IPS DF 4.7 (cell line): Measurements from ENCODE around the gene FPR2.
"Not testable (repeated sequence)": the region's sequence is repeated elsewhere in the genome, so short reads cannot be mapped to it uniquely, and the experiment has no call there.

Experiments
- DNase-seq: peaks from one replicate; pipeline ENCODE4 v3.0.0-alpha.2; 2013; ENCODE audit warnings: low spot score; ENCODE audit errors: extremely low read depth

Gene FPR2

GRCh38 chr19:51739466-51740213 is 21.3 kb upstream of the FPR2 start:
- no peak for DNase-seq

- no peak for DNase-seq
Measured at GRCh38 chr19:51740356-51740755, 20.6 kb upstream of the FPR2 start.

GRCh38 chr19:51742789-51743188 is 18.2 kb upstream of the FPR2 start:
- no peak for DNase-seq

GRCh38 chr19:51743405-51743804 is 17.6 kb upstream of the FPR2 start:
- DNase-seq: no peak

GRCh38 chr19:51746731-51747130 is 14.2 kb upstream of the FPR2 start:
- no peak for DNase-seq

GRCh38 chr19:51749979-51750378 is 11.0 kb upstream of the FPR2 start:
- no peak for DNase-seq

DNA sequence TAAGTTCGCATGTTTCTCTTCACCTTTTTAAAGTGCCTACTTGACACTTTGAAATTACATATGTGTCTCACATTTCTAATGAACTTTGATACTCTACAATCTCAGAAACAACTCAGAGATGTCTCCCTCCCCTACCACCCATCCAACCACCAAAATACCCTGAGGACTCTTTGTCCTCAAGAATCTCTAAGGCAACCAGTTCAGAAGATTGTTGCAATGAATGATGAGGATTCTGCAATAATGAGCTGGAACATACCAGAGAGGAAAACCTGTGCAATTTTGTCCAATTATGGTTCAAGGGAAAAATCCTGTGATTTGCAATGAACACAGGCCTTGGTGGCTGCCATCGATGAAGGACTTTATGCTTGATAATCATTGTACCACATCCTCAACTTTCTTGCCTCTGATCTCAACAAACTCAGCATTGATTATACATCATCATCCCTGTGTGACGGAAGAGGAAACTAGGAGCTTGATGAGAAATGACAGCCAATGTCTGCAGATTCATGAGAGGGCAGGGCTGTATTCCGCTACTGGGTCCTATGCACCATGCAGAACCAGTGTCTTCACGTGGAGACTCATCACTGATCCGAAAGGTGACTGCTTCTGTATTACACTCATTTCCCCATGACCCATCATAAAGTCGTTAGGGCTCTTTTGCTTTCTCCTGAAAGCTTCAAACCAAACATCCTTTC is 10.4 kb upstream of the FPR2 start:
- no peak for DNase-seq

GRCh38 chr19:51751655-51752054 is 9.3 kb upstream of the FPR2 start, which contains the start of gene FPR1:
Gene FPR1, minus strand, starts transcription at chr19:51751878. Its CDS starts 4,884 bp downstream, at chr19:51746994.
- no peak for DNase-seq

GRCh38 chr19:51754109-51754508 is 6.9 kb upstream of the FPR2 start:
- no peak for DNase-seq

DNA sequence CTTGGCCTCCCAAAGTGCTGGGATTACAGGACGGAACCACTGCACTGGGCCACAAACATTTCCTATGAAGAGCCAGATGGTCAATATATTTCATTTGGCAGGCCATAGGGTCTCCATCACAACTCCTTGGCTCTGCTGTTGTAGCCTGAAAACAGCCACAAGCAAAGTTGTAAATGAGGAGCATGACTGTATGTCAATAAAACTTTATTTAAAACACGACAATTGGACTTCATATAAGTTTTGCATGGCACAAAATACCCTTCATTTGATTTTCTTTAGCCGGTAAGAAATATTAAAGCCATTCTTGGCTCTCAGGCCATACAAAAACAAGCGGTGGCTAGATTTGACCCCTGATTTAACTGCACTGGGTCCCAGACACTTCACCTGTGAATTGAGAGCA is 6.2 kb upstream of the FPR2 start:
- no peak for DNase-seq

GRCh38 chr19:51755571-51755970 is 5.4 kb upstream of the FPR2 start:
- DNase-seq: no peak

- no peak for DNase-seq
Measured at GRCh38 chr19:51761696-51762095, 716 bp downstream of the FPR2 start.

DNA sequence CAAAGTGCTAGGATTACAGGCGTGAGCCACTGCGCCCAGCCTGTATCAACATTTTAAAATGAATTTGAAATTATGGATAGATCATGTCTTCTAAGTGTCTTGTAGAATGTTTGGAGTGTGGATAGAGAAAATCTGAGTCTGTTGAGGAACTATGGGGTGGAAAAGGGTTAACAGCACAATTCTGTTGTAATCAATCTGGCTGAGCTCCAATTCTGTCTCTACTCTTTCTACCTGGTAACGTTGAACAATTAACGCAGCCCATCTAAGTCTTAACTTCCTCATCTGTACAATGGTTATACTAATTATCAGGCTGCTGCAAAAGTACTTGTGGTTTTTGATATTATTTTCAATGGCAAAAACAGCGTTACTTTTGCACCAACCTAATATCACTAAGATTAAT is 4.1 kb downstream of the FPR2 start:
- no peak for DNase-seq

- no peak for DNase-seq
Measured at GRCh38 chr19:51766461-51766860, 5.5 kb downstream of the FPR2 start.

DNA sequence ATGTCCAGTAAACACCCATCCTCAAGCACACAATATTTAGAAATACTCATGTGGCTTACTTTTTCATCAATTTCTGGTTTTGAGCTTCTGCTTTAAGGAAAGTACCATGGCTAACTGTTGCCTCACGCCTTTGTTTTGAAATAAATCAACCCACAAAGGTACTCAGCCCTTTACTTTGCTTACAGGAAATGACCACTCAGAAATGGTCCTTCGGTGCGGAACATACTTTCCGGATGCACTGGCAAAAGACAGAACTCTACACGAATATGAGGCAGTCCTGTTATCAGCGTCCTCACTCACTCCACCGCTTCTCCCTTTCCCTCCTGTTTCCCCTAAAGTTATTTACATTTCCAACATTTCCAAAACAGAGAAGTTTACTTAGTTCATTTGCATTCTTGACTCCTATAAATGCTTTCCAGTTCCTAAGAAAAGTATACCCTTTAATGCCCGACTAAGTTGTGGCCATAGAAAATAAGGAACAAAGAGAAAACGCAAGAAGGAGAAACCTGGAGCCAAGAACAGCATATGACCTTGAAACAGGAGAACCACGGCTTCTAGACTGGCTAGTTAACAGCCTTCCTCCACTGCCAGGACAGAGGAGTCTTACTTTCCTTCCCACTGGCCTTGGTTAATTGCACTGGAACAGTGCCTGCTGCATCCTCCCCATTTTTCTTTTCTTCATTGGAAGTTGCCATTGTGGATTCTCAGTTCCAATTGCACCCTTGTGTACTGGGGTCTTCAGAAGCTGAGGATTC is 10.6 kb downstream of the FPR2 start:
- DNase-seq: no peak

DNA sequence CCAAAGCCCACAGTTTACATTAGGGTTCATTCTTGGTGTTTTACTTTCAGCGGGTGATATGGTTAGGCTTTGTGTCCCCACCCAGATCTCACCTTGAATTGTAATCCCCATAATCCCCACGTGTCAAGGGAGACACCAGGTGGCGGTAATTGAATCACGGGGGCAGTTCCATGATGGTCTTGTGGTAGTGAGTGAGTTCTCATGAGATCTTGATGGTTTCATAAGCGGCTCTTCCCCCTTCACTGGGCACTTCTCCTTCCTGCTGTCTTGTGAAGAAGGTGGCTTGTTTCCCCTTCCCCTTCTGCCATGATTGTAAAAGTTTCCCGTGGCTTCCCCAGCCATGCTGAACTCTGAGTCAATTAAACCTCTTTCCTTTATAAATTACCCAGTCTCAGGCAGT is 12.0 kb downstream of the FPR2 start:
- DNase-seq: no peak

- DNase-seq: not testable (repeated sequence)
Measured at GRCh38 chr19:51776561-51776960, 15.6 kb downstream of the FPR2 start.

- peak; percentile 87 for DNase-seq
Measured at GRCh38 chr19:51777570-51778462, 16.8 kb downstream of the FPR2 start.

DNA sequence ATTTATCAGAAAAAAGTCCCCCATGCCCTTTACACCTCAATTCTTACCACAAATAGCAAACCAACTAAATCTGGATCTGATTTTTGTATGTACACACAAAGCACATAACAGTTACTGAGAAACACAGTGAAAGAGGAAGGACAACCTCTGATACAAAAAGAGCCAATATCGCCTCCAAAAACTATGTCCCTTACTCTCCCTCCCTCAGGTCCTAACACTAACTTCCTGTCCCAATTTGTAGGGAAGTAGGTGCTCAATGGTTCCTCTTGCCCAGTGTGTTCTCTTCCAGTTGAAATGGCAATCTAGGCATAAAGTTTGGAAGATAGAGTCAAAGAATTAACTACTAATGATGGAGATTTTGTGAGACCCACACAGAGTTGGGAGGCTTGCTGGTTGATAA is 18.2 kb downstream of the FPR2 start:
- DNase-seq: no peak

- DNase-seq: no peak
Measured at GRCh38 chr19:51779703-51780102, 18.7 kb downstream of the FPR2 start.

- no peak for DNase-seq
Measured at GRCh38 chr19:51780270-51780669, 19.3 kb downstream of the FPR2 start.
